ENCODE measurements around the gene SOD2.
"Not testable (repeated sequence)": the region's sequence is repeated elsewhere in the genome, so short reads cannot be mapped to it uniquely, and the experiment has no call there.

Gene SOD2

GRCh38 chr6:159693128-159693893 lies at the start of gene SOD2:
Gene SOD2, minus strand, starts transcription at chr6:159693241. Its CDS starts 74 bp downstream, at chr6:159693167.
- DNase-seq, result peak; percentile 83 to 97 (median 96)

GRCh38 chr6:159742165-159742564 lies 49.1 kb upstream of the SOD2 start:
- no peak for DNase-seq

- DNase-seq, result no peak
Observed at GRCh38 chr6:159739341-159739740, 46.3 kb upstream of the SOD2 start.

GRCh38 chr6:159736908-159737307 lies 43.9 kb upstream of the SOD2 start:
- DNase-seq, result no peak

- not testable (repeated sequence) for DNase-seq
Observed at GRCh38 chr6:159733395-159733794, 40.4 kb upstream of the SOD2 start.

- DNase-seq, result not testable (repeated sequence)
Observed at GRCh38 chr6:159732550-159732949, 39.5 kb upstream of the SOD2 start.

GRCh38 chr6:159730332-159730676 lies 37.3 kb upstream of the SOD2 start:
- DNase-seq, result no peak

GRCh38 chr6:159729598-159730331 lies 36.7 kb upstream of the SOD2 start:
- no peak for DNase-seq

- DNase-seq, result peak in 1 of 3 experiments; percentile 50
Observed at GRCh38 chr6:159728531-159728964, 35.5 kb upstream of the SOD2 start.

GRCh38 chr6:159727717-159728445 lies 34.8 kb upstream of the SOD2 start:
- DNase-seq, result peak in 2 of 3 experiments; percentile 43 to 85

GRCh38 chr6:159726918-159727716 lies 34.1 kb upstream of the SOD2 start, which contains the start of gene WTAP:
Gene WTAP, plus strand, starts transcription at chr6:159727506. Its CDS starts 8,760 bp downstream, at chr6:159736266.
- peak; percentile 94 to 99 (median 99) for DNase-seq

GRCh38 chr6:159726255-159726917 lies 33.3 kb upstream of the SOD2 start:
- DNase-seq, result peak in 2 of 3 experiments; percentile 81 to 98

GRCh38 chr6:159725208-159725607 lies 32.2 kb upstream of the SOD2 start:
- DNase-seq, result not testable (repeated sequence)

- no peak for DNase-seq
Observed at GRCh38 chr6:159724778-159725177, 31.7 kb upstream of the SOD2 start.

- DNase-seq, result no peak
Observed at GRCh38 chr6:159723259-159723658, 30.2 kb upstream of the SOD2 start.

- no peak for DNase-seq
Observed at GRCh38 chr6:159722655-159723054, 29.6 kb upstream of the SOD2 start.

GRCh38 chr6:159721981-159722380 lies 28.9 kb upstream of the SOD2 start:
- DNase-seq, result not testable (repeated sequence)

GRCh38 chr6:159720708-159721107 lies 27.7 kb upstream of the SOD2 start:
- peak; percentile 27 to 83 (median 36) for DNase-seq

- DNase-seq, result no peak
Observed at GRCh38 chr6:159719287-159719686, 26.2 kb upstream of the SOD2 start.

GRCh38 chr6:159718634-159719033 lies 25.6 kb upstream of the SOD2 start:
- no peak for DNase-seq

GRCh38 chr6:159716247-159717096 lies 23.4 kb upstream of the SOD2 start:
- DNase-seq, result no peak

Data from NCI-H1417 (cell line).